HCT116 (cell line): ENCODE measurements around the gene ACER1. TPM values are rescaled to one million over a fixed set of nuclear protein-coding genes. Genes with fewer than 3 reads are reported as not detected.

ENCODE experiments used
- ATAC-seq: fragments of 200-7000 bp; cut with Tn5 transposase; 2 replicates; pipeline ENCODE4 v1.9.1; 2020; ENCODE audit warnings: mild to moderate bottlenecking, moderate library complexity
- BruUV-seq: library from RNA; stranded (reverse); fragments of 400-500 nt; replicated peaks from 2 replicates; lab custom pipeline; 2021; lab: Mats Ljungman, UMichigan
- CTCF ChIA-PET: fragments of 300-600 bp; sonication (Branson Sonifier 250); formaldehyde crosslinking; loops from one replicate; lab custom pipeline; 2021; ENCODE audit warnings: antibody characterized with exemption; lab: Charles Lee
- POLR2A ChIA-PET: fragments of 300-600, 350-600 bp; sonication (Branson Sonifier 250); formaldehyde crosslinking; loops from one replicate; lab custom pipeline; 2021; ENCODE audit warnings: antibody characterized with exemption; lab: Charles Lee
- RAD21 ChIA-PET, 2 experiments: fragments of 300-600 bp; sonication (Branson Sonifier 250); formaldehyde crosslinking; loops; one replicate each; lab custom pipeline; 2023; ENCODE audit warnings: low total read pairs in 2 of 2; ENCODE audit not compliant: uncharacterized antibody in 2 of 2, unreplicated experiment in 2 of 2, low non-redundant PET in 1 of 2; lab: Charles Lee
- DNase-seq: peaks from one replicate; pipeline ENCODE4 v3.0.0-alpha.2; 2010; ENCODE audit warnings: low read depth, low spot score
- H2AFZ ChIP-seq: fragments of 200-600 bp; shearing (Covaris generic), sonication (generic); 2 replicates; pipeline ENCODE4 v1.6.1; 2017; ENCODE audit warnings: low read depth, mixed run types, mixed read lengths, antibody characterized with exemption, low read length; ENCODE audit not compliant: poor library complexity, severe bottlenecking
- H3K27ac ChIP-seq: 2 replicates; pipeline ENCODE4 v1.5.1; 2012; ENCODE audit warnings: low read depth, low read length
- H3K27me3 ChIP-seq: fragments of 200-600 bp; sonication (generic); 2 replicates; pipeline ENCODE4 v1.6.1; 2016; ENCODE audit warnings: mixed run types, low read length, mixed read lengths; ENCODE audit not compliant: insufficient read depth
- H3K36me3 ChIP-seq, 2 experiments: fragments of 200-500 bp in 1 of 2; fragments of 200-600 bp in 1 of 2; sonication (Bioruptor generic) in 1 of 2; sonication (generic) in 1 of 2; 2 replicates each; pipeline versions ENCODE4 v1.5.1 to v1.6.1; 2014 to 2016; ENCODE audit warnings: low read length in 2 of 2, inconsistent platforms in 1 of 2, mixed read lengths in 1 of 2, mixed run types in 1 of 2; ENCODE audit not compliant: insufficient read depth in 2 of 2, control insufficient read depth in 1 of 2
- H3K4me1 ChIP-seq, 2 experiments: fragments of 200-600 bp in 1 of 2; sonication (generic) in 1 of 2; 2 replicates each; pipeline versions ENCODE4 v1.5.1 to v1.6.1; 2012 to 2017; ENCODE audit warnings: low read length in 2 of 2, inconsistent platforms in 1 of 2, mild to moderate bottlenecking in 1 of 2, mixed read lengths in 1 of 2, mixed run types in 1 of 2, moderate library complexity in 1 of 2; ENCODE audit not compliant: insufficient read depth in 2 of 2, control insufficient read depth in 1 of 2
- H3K4me2 ChIP-seq: fragments of 200-600 bp; sonication (generic); 2 replicates; pipeline ENCODE4 v1.6.1; 2017; ENCODE audit warnings: mixed run types, low read length, mixed read lengths
- H3K4me3 ChIP-seq, 2 experiments: fragments of 200-600 bp in 1 of 2; sonication (generic) in 1 of 2; replicated peaks in 1 of 2; 2 replicates each; pipeline ENCODE4 v1.5.1; 2011 to 2016; ENCODE audit warnings: low read length in 2 of 2, control low read depth in 1 of 2, low read depth in 1 of 2, mild to moderate bottlenecking in 1 of 2, mixed read lengths in 1 of 2, mixed run types in 1 of 2
- H3K79me2 ChIP-seq: fragments of 200-600 bp; sonication (generic); 2 replicates; pipeline ENCODE4 v1.6.1; 2017; ENCODE audit warnings: mild to moderate bottlenecking, mixed run types, low read length, moderate library complexity, mixed read lengths; ENCODE audit not compliant: insufficient read depth
- H3K9ac ChIP-seq: fragments of 200-600 bp; sonication (generic); 2 replicates; pipeline ENCODE4 v1.6.1; 2016; ENCODE audit warnings: low read length, mixed read lengths
- H3K9me2 ChIP-seq: fragments of 200-600 bp; sonication (generic), shearing (Covaris generic); 2 replicates; pipeline ENCODE4 v1.6.1; 2017; ENCODE audit warnings: mixed run types, mild to moderate bottlenecking, moderate library complexity; ENCODE audit not compliant: insufficient read depth
- H3K9me3 ChIP-seq, 2 experiments: fragments of 200-500 bp in 1 of 2; fragments of 200-600 bp in 1 of 2; sonication (Bioruptor generic) in 1 of 2; sonication (generic) in 1 of 2; 2 replicates each; pipeline ENCODE4 v1.6.1; 2014 to 2017; ENCODE audit warnings: low read length in 2 of 2, mixed read lengths in 2 of 2, inconsistent platforms in 1 of 2, low read depth in 1 of 2, mild to moderate bottlenecking in 1 of 2, mixed run types in 1 of 2, moderate library complexity in 1 of 2; ENCODE audit not compliant: control insufficient read depth in 1 of 2, insufficient read depth in 1 of 2
- H4K20me1 ChIP-seq: fragments of 200-600 bp; sonication (generic), shearing (Covaris generic); 2 replicates; pipeline ENCODE4 v1.6.1; 2017; ENCODE audit warnings: mixed run types, mild to moderate bottlenecking, moderate library complexity; ENCODE audit not compliant: insufficient read depth
- CTCF ChIP-seq, 3 experiments: fragments of 200-600 bp in 1 of 3; sonication (generic) in 1 of 3; IDR thresholded peaks in 2 of 3; conservative IDR thresholded peaks in 1 of 3; 2 replicates each; pipeline ENCODE4 v1.5.1; 2012 to 2017; ENCODE audit warnings: low read depth in 2 of 3, low read length in 2 of 3, antibody characterized with exemption in 1 of 3, borderline replicate concordance in 1 of 3, control low read depth in 1 of 3, mild to moderate bottlenecking in 1 of 3, mixed read lengths in 1 of 3, mixed run types in 1 of 3, moderate library complexity in 1 of 3; ENCODE audit not compliant: insufficient read depth in 1 of 3
- MAX ChIP-seq: IDR thresholded peaks from 2 replicates; pipeline ENCODE4 v1.6.1; 2012
- POLR2A ChIP-seq: IDR thresholded peaks from 2 replicates; pipeline ENCODE4 v1.7.0; 2011; ENCODE audit warnings: borderline replicate concordance; ENCODE audit not compliant: insufficient read depth, insufficient read length; ENCODE audit errors: extremely low read depth
- REST ChIP-seq: IDR thresholded peaks from 2 replicates; pipeline ENCODE4 v1.6.1; 2012; ENCODE audit warnings: low read depth
- SP1 ChIP-seq: IDR thresholded peaks from 2 replicates; pipeline ENCODE4 v1.6.1; 2012; ENCODE audit warnings: low read depth
- SRF ChIP-seq: IDR thresholded peaks from 2 replicates; pipeline ENCODE4 v1.6.1; 2012; ENCODE audit warnings: low read depth
- intact Hi-C: fragments of 100-400 bp; cut with micrococcal nuclease; formaldehyde crosslinking; loops from 2 replicates; pipeline ENCODE4 v1.10.0; 2022
- total RNA-seq: library from RNA; stranded (reverse); gene quantifications from one replicate; pipeline ENCODE4 v1.2.1, GENCODE V29; 2021; ENCODE audit not compliant: unreplicated experiment

Gene ACER1
- total RNA-seq, 1 experiment from 2014 or later = not detected

GRCh38 chr19:6271251-6271650, 62.2 kb downstream of the ACER1 start:
- H3K27ac ChIP-seq = no peak overlapping the region
- H3K36me3 ChIP-seq = peaks cover 3 to 6% of the 10 kb centered on the region in 2 experiments; a peak in 3 of 4 replicates
- H3K4me1 ChIP-seq = no peaks in the 10 kb centered on the region
- no peak overlapping the region for H3K4me2 ChIP-seq
- H3K9ac ChIP-seq = no peak overlapping the region
- RAD21 ChIA-PET = no interaction called here
- ATAC-seq = no peak
- H2AFZ ChIP-seq = no peak overlapping the region
- H3K79me2 ChIP-seq = peaks cover 88% of the 10 kb centered on the region
- TF ChIP-seq SP1 = no peak
- peak in 2 of 3 experiments; percentile 13 to 43; a peak in 2 of 6 replicates for TF ChIP-seq CTCF (IDR thresholded peaks at IDR 0.05 in 2 of 3, conservative IDR thresholded peaks at IDR 0.05 in 1 of 3; ENCODE audit: borderline replicate concordance in 1 of 3, insufficient read depth in 1 of 3, low read depth in 2 of 3, low read length in 2 of 3)
- TF ChIP-seq MAX = no peak
- no peak for TF ChIP-seq POLR2A
- no peak for TF ChIP-seq REST
- no peak for TF ChIP-seq SRF
- TF ChIP-seq, all 23 proteins: peak for 1
- Histone ChIP-seq H4K20me1 (peaks cover 3% of the 10 kb centered on the region; the same call in 1 of the 2 replicates), H3K9me3 (no peaks in the 10 kb centered on the region), H3K27me3 (no peaks in the 10 kb centered on the region), H3K4me3 (no peak overlapping the region), H3K9me2 (no peaks in the 10 kb centered on the region)
- BruUV-seq = no TSS peak
- intact Hi-C loops = no loop called here
- ChIA-PET POLR2A (no interaction called here), CTCF (no interaction called here)
- no peak for DNase-seq
